Ovary (tissue), 9 donors: ENCODE results near the gene MT3. TPM values are rescaled to one million over a fixed set of nuclear protein-coding genes. Genes with fewer than 3 reads are reported as not detected.

ENCODE experiments used
- DNase-seq, 5 donors: peaks; one replicate each; pipeline ENCODE4 v3.0.0-alpha.2; 2019 to 2020
- H3K27ac ChIP-seq, 2 donors: fragments of 200-600 bp; one replicate each; pipeline versions ENCODE4 v1.5.1 to v1.8.0; 2019 to 2022
- H3K27me3 ChIP-seq: fragments of 200-600 bp; one replicate; pipeline ENCODE4 v1.8.0; 2022
- H3K36me3 ChIP-seq: fragments of 200-600 bp; sonication (generic); one replicate; pipeline ENCODE4 v1.5.1; 2019
- H3K4me1 ChIP-seq: one replicate; pipeline ENCODE4 v1.8.1; 2013; ENCODE audit warnings: mild to moderate bottlenecking, moderate library complexity; ENCODE audit not compliant: insufficient read depth
- H3K4me3 ChIP-seq: fragments of 200-600 bp; sonication (generic); one replicate; pipeline ENCODE4 v1.5.1; 2017
- H3K9me3 ChIP-seq, 2 donors: fragments of 200-600 bp in 1 of 2; sonication (generic) in 1 of 2; one replicate each; pipeline versions ENCODE4 v1.5.1 to v1.8.1; 2013 to 2019; ENCODE audit warnings: mild to moderate bottlenecking in 1 of 2, moderate library complexity in 1 of 2
- CTCF ChIP-seq, 3 donors: fragments of 450-650 bp in 2 of 3; fragments of 200-600 bp in 1 of 3; IDR thresholded peaks; one replicate each; pipeline versions ENCODE4 v1.5.1 to v1.8.0; 2016 to 2022; ENCODE audit warnings: antibody characterized with exemption in 3 of 3, mild to moderate bottlenecking in 1 of 3
- EP300 ChIP-seq: sonication (generic); formaldehyde crosslinking; IDR thresholded peaks from one replicate; pipeline ENCODE4 v1.6.1; 2017; ENCODE audit warnings: antibody characterized with exemption
- POLR2A ChIP-seq: fragments of 450-650 bp; IDR thresholded peaks from one replicate; pipeline ENCODE4 v1.6.1; 2017; ENCODE audit warnings: antibody characterized with exemption, mild to moderate bottlenecking, moderate library complexity
- WGBS, 3 donors: extraction: QIAGEN DNeasy Blood & Tissue Kit in 1 of 3; methylation state at CpG; one replicate each; pipeline versions ENCODE4 v1.1.5 to v1.1.7; 2013 to 2017; 5-methylcytosine and 5-hydroxymethylcytosine counted together
- intact Hi-C, 4 donors: fragments of 100-400 bp; cut with DNase I; formaldehyde crosslinking; loops; one replicate each; pipeline versions ENCODE4 v1.11.0 to v1.15.1; 2022 to 2023
- polyA plus RNA-seq, 2 donors: library from polyadenylated mRNA; stranded (reverse); fragments of 200-250 nt in 1 of 2; fragments of 350-450 nt in 1 of 2; fragmentation: Illumina TruSeq in 1 of 2; extraction: RNeasy Lipid Tissue Mini Kit (QIAGEN cat#74804) in 1 of 2; gene quantifications; one replicate each; pipeline ENCODE4 v1.2.3, GENCODE V29; 2013 to 2014
- total RNA-seq, 7 donors: library from RNA; depleted of rRNA in 2 of 7; stranded (reverse); fragments of >200 nt in 2 of 7; fragmentation: NEBNext Ultra II Directional in 3 of 7; extraction: Animal tissue kit (Norgen Biotek cat#: 25700) in 3 of 7; gene quantifications; one replicate each; pipeline versions ENCODE4 v1.1.0 to v1.2.4, GENCODE V29; 2016 to 2023
- donor health status: DM: no; HTN: no; CAD: no; lungs with moderate emphysema.
- donor health status: DM: no; HTN: no; CAD: no.
- donor health status: Bipolar disorder and iron deficiency.
- donor health status: DM: yes; HTN: yes; CAD: no.
- donor health status: DM: no; HTN: no; CAD: no.
- donor health status: DM: yes; HTN: yes; CAD: no.

Gene MT3
- total and polyA plus RNA-seq, 9 donors = 0.53 to 4.8 (median 1.4) TPM; not detected in 3

- H3K4me1 ChIP-seq = peaks cover 9% of the 10 kb centered on the region
- intact Hi-C loops = no loop called here
Observed at GRCh38 chr16:56634715-56635440, 45.5 kb downstream of the MT3 start.

GRCh38 chr16:56635441-56635967 lies 46.2 kb downstream of the MT3 start:
- Histone ChIP-seq H3K27me3 (no peaks in the 10 kb centered on the region), H3K27ac (no peak overlapping the region), H3K36me3 (no peaks in the 10 kb centered on the region), H3K4me1 (peaks cover 9% of the 10 kb centered on the region), H3K9me3 (no peaks in the 10 kb centered on the region), H3K4me3 (no peak overlapping the region)
- intact Hi-C loops = no loop called here
- TF ChIP-seq CTCF (IDR thresholded peaks at IDR 0.05) (no peak), POLR2A (no peak), EP300 (no peak)
- DNase-seq = no peak
- 4 to 14% (median 10%) methylated on average over 25 to 40 of the region's 40 CpGs for WGBS, 3 donors

More at GRCh38 chr16:56634715-56635440, 45.5 kb downstream of the MT3 start:
- Histone ChIP-seq H3K27ac (no peak overlapping the region), H3K36me3 (no peaks in the 10 kb centered on the region), H3K4me3 (no peak overlapping the region), H3K27me3 (no peaks in the 10 kb centered on the region), H3K9me3 (no peaks in the 10 kb centered on the region)
- no peak for DNase-seq
- WGBS, 3 donors = 22 to 26% (median 24%) methylated on average over 44 to 47 of the region's 47 CpGs
- TF ChIP-seq EP300 = no peak
- TF ChIP-seq POLR2A = no peak
- no peak for TF ChIP-seq CTCF (IDR thresholded peaks at IDR 0.05)

GRCh38 chr16:56636616-56637413 lies 47.5 kb downstream of the MT3 start:
- intact Hi-C loops = no loop called here

More at GRCh38 chr16:56636616-56637413, 47.5 kb downstream of the MT3 start:
- no peak for DNase-seq
- Histone ChIP-seq H3K27me3 (no peaks in the 10 kb centered on the region), H3K9me3 (no peaks in the 10 kb centered on the region), H3K27ac (no peak overlapping the region), H3K4me1 (peaks cover 9% of the 10 kb centered on the region), H3K36me3 (no peaks in the 10 kb centered on the region), H3K4me3 (no peak overlapping the region)
- WGBS, 3 donors = 45 to 62% (median 59%) methylated on average over 9 of the region's 9 CpGs
- TF ChIP-seq POLR2A (no peak), CTCF (IDR thresholded peaks at IDR 0.05) (no peak), EP300 (no peak)
